A549 (cell line): ENCODE measurements around the gene GOPC. TPM values are rescaled to one million over a fixed set of nuclear protein-coding genes. Genes with fewer than 3 reads are reported as not detected.

Source experiments
- ATAC-seq, 2 experiments: fragments of 200-7000 bp in 1 of 2; fragments of >200 bp in 1 of 2; cut with Nextera tagmentation in 1 of 2; cut with Tn5 transposase in 1 of 2; 3 replicates each; pipeline versions ENCODE4 v1.8.0 to v1.9.1; 2018 to 2020; ENCODE audit warnings: mild to moderate bottlenecking in 1 of 2, moderate library complexity in 1 of 2
- CTCF ChIA-PET: fragments of 300-600 bp; sonication (Branson Sonifier 250); formaldehyde crosslinking; extraction: SDS; loops from one replicate; lab custom pipeline; 2021; ENCODE audit warnings: antibody characterized with exemption, inconsistent platforms; lab: Yijun Ruan, JAX
- POLR2A ChIA-PET: fragments of 350-600 bp; formaldehyde crosslinking; extraction: SDS; loops from one replicate; lab custom pipeline; 2021; ENCODE audit warnings: antibody characterized with exemption, inconsistent platforms; lab: Yijun Ruan, JAX
- DNase-seq, 2 experiments: peaks; one replicate each; pipeline versions ENCODE4 v3.0.0 to v3.0.0-alpha.2; 2011 to 2016; ENCODE audit warnings: low read depth in 1 of 2, low spot score in 1 of 2
- FAIRE-seq: peaks from 2 replicates; lab custom pipeline; 2011; peaks lifted over from hg19 to GRCh38; lab: Jason Lieb, UNC
- H3K27ac ChIP-seq, 2 experiments: fragments of >200 bp; sonication (Bioruptor Twin); formaldehyde crosslinking; 3 replicates each; pipeline ENCODE4 v1.5.1; 2016 to 2017
- H3K4me1 ChIP-seq: fragments of >200 bp; sonication (Bioruptor Twin); formaldehyde crosslinking; 3 replicates; pipeline ENCODE4 v1.6.1; 2016
- H3K4me2 ChIP-seq: fragments of >200 bp; sonication (Bioruptor Twin); formaldehyde crosslinking; 3 replicates; pipeline ENCODE4 v1.6.1; 2016
- H3K4me3 ChIP-seq: fragments of >200 bp; sonication (Bioruptor Twin); formaldehyde crosslinking; 3 replicates; pipeline ENCODE4 v1.5.1; 2016
- H3K9me3 ChIP-seq: fragments of >200 bp; sonication (Bioruptor Twin); formaldehyde crosslinking; 3 replicates; pipeline ENCODE4 v1.6.1; 2016
- CEBPB ChIP-seq, 2 experiments: fragments of >200 bp in 1 of 2; sonication (Bioruptor Twin) in 1 of 2; formaldehyde crosslinking in 1 of 2; IDR thresholded peaks; 2 replicates each; pipeline ENCODE4 v1.6.1; 2012 to 2016
- EHF ChIP-seq: fragments of 250-450 bp; sonication (Bioruptor Pico); IDR thresholded peaks from 2 replicates; pipeline ENCODE4 v1.5.0; 2020; ENCODE audit warnings: mild to moderate bottlenecking
- EHMT2 ChIP-seq: fragments of 200-600 bp; sonication (generic); IDR thresholded peaks from 2 replicates; pipeline ENCODE4 v1.6.1; 2016; ENCODE audit warnings: antibody characterized with exemption, low read depth, mild to moderate bottlenecking, moderate library complexity
- EP300 ChIP-seq, 2 experiments: fragments of >200 bp; sonication (Bioruptor Twin); formaldehyde crosslinking; IDR thresholded peaks; 2 replicates in 1 of 2; 3 replicates in 1 of 2; pipeline ENCODE4 v1.6.1; 2016 to 2017
- FOSB ChIP-seq: fragments of 250-450 bp; sonication (Bioruptor Pico); IDR thresholded peaks from 2 replicates; pipeline ENCODE4 v1.5.0; 2020; ENCODE audit warnings: mild to moderate bottlenecking, moderate library complexity
- FOSL2 ChIP-seq, 2 experiments: fragments of 450-650 bp in 1 of 2; fragments of >200 bp in 1 of 2; sonication (Bioruptor Twin) in 1 of 2; formaldehyde crosslinking; IDR thresholded peaks; 2 replicates each; pipeline versions ENCODE4 v1.5.0 to v1.6.1; 2016 to 2020; ENCODE audit warnings: mild to moderate bottlenecking in 1 of 2, moderate library complexity in 1 of 2
- GATA3 ChIP-seq: IDR thresholded peaks from 2 replicates; pipeline ENCODE4 v1.6.1; 2012; ENCODE audit warnings: borderline replicate concordance
- HDAC2 ChIP-seq: fragments of 200-600 bp; sonication (generic); IDR thresholded peaks from 2 replicates; pipeline ENCODE4 v1.6.1; 2016
- HES2 ChIP-seq: fragments of >200 bp; sonication (Bioruptor Twin); formaldehyde crosslinking; IDR thresholded peaks from 2 replicates; pipeline ENCODE4 v1.6.1; 2016
- HMGXB4 ChIP-seq: fragments of 250-450 bp; sonication (Bioruptor Pico); IDR thresholded peaks from 2 replicates; pipeline ENCODE4 v1.5.0; 2021; ENCODE audit warnings: mild to moderate bottlenecking, moderate library complexity, borderline replicate concordance
- JUN ChIP-seq, 2 experiments: fragments of >200 bp; sonication (Bioruptor Twin); formaldehyde crosslinking; IDR thresholded peaks; 2 replicates in 1 of 2; 3 replicates in 1 of 2; pipeline ENCODE4 v1.6.1; 2016 to 2017
- JUNB ChIP-seq: fragments of >200 bp; sonication (Bioruptor Twin); formaldehyde crosslinking; IDR thresholded peaks from 2 replicates; pipeline ENCODE4 v1.6.1; 2016
- KDM1A ChIP-seq: fragments of 200-600 bp; sonication (generic); IDR thresholded peaks from 2 replicates; pipeline ENCODE4 v1.6.1; 2016; ENCODE audit warnings: low read depth, mild to moderate bottlenecking
- KDM5A ChIP-seq: fragments of 200-600 bp; sonication (generic); IDR thresholded peaks from 2 replicates; pipeline ENCODE4 v1.6.1; 2016; ENCODE audit warnings: antibody characterized with exemption, mild to moderate bottlenecking
- MAX ChIP-seq: IDR thresholded peaks from 2 replicates; pipeline ENCODE4 v1.6.1; 2012
- POLR2A ChIP-seq: IDR thresholded peaks from 2 replicates; pipeline ENCODE4 v1.6.1; 2012; ENCODE audit warnings: mild to moderate bottlenecking, low read length
- RAD21 ChIP-seq, 2 experiments: fragments of >200 bp in 1 of 2; sonication (Bioruptor Twin) in 1 of 2; formaldehyde crosslinking in 1 of 2; IDR thresholded peaks in 1 of 2; conservative IDR thresholded peaks in 1 of 2; 2 replicates in 1 of 2; 3 replicates in 1 of 2; pipeline ENCODE4 v1.6.1; 2012 to 2018; ENCODE audit warnings: inconsistent platforms in 1 of 2
- RARB ChIP-seq: fragments of 250-450 bp; sonication (Bioruptor Pico); IDR thresholded peaks from 2 replicates; pipeline ENCODE4 v1.8.0; 2021; ENCODE audit warnings: mild to moderate bottlenecking, moderate library complexity
- REST ChIP-seq: fragments of 200-600 bp; sonication (generic); IDR thresholded peaks from 2 replicates; pipeline ENCODE4 v1.6.1; 2016; ENCODE audit warnings: antibody characterized with exemption, mild to moderate bottlenecking, moderate library complexity
- RNF2 ChIP-seq: fragments of 200-600 bp; sonication (generic); IDR thresholded peaks from 2 replicates; pipeline ENCODE4 v1.6.1; 2016; ENCODE audit warnings: low read depth, mild to moderate bottlenecking, antibody characterized with exemption, moderate library complexity, borderline replicate concordance
- TFCP2L1 ChIP-seq: fragments of 250-450 bp; sonication (Bioruptor Pico); IDR thresholded peaks from 2 replicates; pipeline ENCODE4 v1.5.0; 2021; ENCODE audit warnings: mild to moderate bottlenecking
- USF2 ChIP-seq: fragments of 450-650 bp; IDR thresholded peaks from 2 replicates; pipeline ENCODE4 v1.6.1; 2014; ENCODE audit warnings: antibody characterized with exemption
- ZNF302 ChIP-seq: fragments of 250-450 bp; sonication (Bioruptor Pico); IDR thresholded peaks from 2 replicates; pipeline ENCODE4 v1.9.0; 2021; ENCODE audit warnings: inconsistent platforms, mild to moderate bottlenecking, moderate library complexity
- WGBS: methylation state at CpG from one replicate; pipeline ENCODE4 v1.1.6; 2017; ENCODE audit errors: missing lambda C conversion rate; 5-methylcytosine and 5-hydroxymethylcytosine counted together
- polyA plus RNA-seq, 4 experiments: library from polyadenylated mRNA; depleted of rRNA in 3 of 4; stranded (reverse); fragments of >200 nt; fragmentation: RNase III in 1 of 4; extraction: RNeasy Plus Mini Kit Qiagen cat#74134 plus additional on column Dnase treatment in 1 of 4; gene quantifications; 2 replicates in 3 of 4; 3 replicates in 1 of 4; pipeline ENCODE4 v1.2.3, GENCODE V29; 2011 to 2017

The GOPC gene
- polyA plus RNA-seq, 2 of the 4 experiments (the other 2 are of a cell fraction): 33.0 to 38.9 TPM

- Histone ChIP-seq H3K4me2 (peak overlapping the region; percentile 54), H3K4me1 (peaks cover 78% of the 10 kb centered on the region), H3K9me3 (no peaks in the 10 kb centered on the region), H3K4me3 (no peak overlapping the region), H3K27ac (peak overlapping the region; percentile 79 to 88)
- CTCF ChIA-PET: interaction anchor here (2.0 to 4.5 kb wide), 2 partner anchors 17 to 99 kb away, joined by 4 to 23 read pairs; no protein-coding TSS in a partner anchor
- POLR2A ChIA-PET: interaction anchor here (1.2 to 1.5 kb wide), 2 partner anchors 52 to 108 kb away, joined by 3 to 4 read pairs; no protein-coding TSS in a partner anchor
- ATAC-seq (peak; percentile 45 to 58; a peak in 5 of 6 replicates), DNase-seq (peak in 1 of 2 experiments; percentile 39), FAIRE-seq (no peak)
- WGBS: 29% methylated on average over 8 of the region's 8 CpGs
- TF ChIP-seq KDM1A (no peak), EP300 (IDR thresholded peaks at IDR 0.05) (peak; percentile 82 to 84; a peak in 4 of 5 replicates), HMGXB4 (CRISPR knock-in tag) (no peak), EHF (no peak), POLR2A (no peak), FOSB (CRISPR knock-in tag) (no peak), FOSL2 (IDR thresholded peaks at IDR 0.05) (peak; percentile 50), FOSL2 (CRISPR knock-in tag; IDR thresholded peaks at IDR 0.05) (peak; percentile 54), JUNB (peak; percentile 87), EHMT2 (no peak), CEBPB (IDR thresholded peaks at IDR 0.05) (peak; percentile 44 to 56; a peak in 2 of 4 replicates), HES2 (no peak), MAX (peak; percentile 28; the same call in 1 of the 2 replicates), JUN (IDR thresholded peaks at IDR 0.05) (peak in 1 of 2 experiments; percentile 67; a peak in 1 of 5 replicates), HDAC2 (no peak), RNF2 (no peak), ZNF302 (CRISPR knock-in tag) (no peak), REST (no peak), RARB (CRISPR knock-in tag) (no peak), RAD21 (conservative IDR thresholded peaks at IDR 0.05 in 1 of 2, IDR thresholded peaks at IDR 0.05 in 1 of 2) (peak in 1 of 2 experiments; percentile 18; a peak in 1 of 5 replicates), TFCP2L1 (CRISPR knock-in tag) (no peak), GATA3 (peak; percentile 88), KDM5A (no peak), USF2 (no peak)
Observed at GRCh38 chr6:117548797-117549301, 53.5 kb downstream of the GOPC start.
